Measurements from ENCODE around the gene CCS.

- no peak for TF ChIP-seq CTCF (IDR thresholded peaks at IDR 0.05)
- TF ChIP-seq POLR2AphosphoS5 (IDR thresholded peaks at IDR 0.05): no peak
Observed at GRCh38 chr11:66632952-66633351, 40.0 kb downstream of the CCS start.
